GM12872 (cell line): ENCODE measurements around the gene MXD3.
A peak's percentile ranks its signal among the peaks of the same experiment; 100 is the strongest.

Experiments used
- CTCF ChIP-seq: IDR thresholded peaks from 3 replicates; pipeline ENCODE4 v1.5.1; 2011; ENCODE audit warnings: low read depth, mild to moderate bottlenecking, low read length, moderate library complexity; ENCODE audit not compliant: insufficient read depth

The MXD3 gene

DNA sequence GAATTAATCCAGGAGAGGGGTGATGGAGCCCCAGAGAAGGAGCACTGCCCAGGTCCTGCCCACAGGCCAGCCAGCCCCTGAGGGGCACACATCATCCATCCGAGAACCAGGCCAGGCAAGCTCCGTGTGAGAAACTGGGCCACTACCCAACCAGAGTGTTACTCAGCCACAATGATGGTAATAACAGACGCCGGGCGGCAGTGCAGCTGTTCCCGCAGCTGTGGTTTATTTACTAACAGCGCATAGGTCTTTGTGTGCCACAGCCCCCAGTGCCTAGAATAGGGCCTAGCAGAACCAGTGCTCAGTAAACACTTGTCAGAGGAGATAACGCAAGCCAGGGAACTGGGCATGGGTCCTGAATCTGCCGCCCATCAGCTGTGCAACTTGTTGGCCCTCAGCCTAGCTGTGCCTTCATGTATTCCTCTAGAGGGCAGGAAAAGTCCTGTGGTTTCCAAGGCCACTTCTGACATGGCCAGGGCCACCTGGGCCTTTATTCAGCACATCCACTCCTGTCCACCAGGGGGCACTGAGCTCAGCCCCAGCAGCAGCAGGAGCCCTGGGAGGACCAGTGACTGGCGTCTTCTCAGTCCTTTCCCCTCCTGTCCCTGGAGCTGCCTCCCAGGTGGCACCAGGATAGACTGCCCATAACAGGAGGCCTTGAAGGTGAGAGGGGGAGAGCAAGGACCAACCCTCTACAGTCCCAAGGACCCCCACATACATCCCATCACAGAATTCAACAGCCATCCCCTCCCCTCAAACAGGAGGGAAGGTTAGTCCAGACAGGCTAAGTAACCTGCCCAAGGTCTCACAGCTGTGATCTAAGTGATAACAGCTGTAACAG, 2.1 kb downstream of the MXD3 start:
- TF ChIP-seq CTCF = peak; percentile 98

DNA sequence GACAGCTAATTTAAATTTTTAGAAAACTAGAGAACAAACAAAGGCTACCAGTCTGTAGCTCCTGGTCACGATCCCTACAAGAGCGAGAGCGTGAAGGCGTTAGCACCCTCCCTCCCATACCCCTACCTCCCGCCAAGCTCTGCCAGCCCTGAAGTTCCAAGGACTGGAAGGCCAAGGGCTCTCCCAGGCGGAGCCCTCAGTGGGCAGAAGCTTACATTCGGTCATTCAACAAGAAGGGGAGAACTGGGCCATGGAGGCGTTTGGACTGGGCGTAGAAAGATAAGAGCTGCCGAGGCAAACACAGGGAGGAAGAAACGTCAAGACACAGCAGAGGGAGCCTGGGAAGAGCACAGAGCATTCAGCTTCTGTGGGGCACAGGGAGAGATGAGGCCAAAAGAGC, 3.0 kb downstream of the MXD3 start:
- no peak for TF ChIP-seq CTCF

DNA sequence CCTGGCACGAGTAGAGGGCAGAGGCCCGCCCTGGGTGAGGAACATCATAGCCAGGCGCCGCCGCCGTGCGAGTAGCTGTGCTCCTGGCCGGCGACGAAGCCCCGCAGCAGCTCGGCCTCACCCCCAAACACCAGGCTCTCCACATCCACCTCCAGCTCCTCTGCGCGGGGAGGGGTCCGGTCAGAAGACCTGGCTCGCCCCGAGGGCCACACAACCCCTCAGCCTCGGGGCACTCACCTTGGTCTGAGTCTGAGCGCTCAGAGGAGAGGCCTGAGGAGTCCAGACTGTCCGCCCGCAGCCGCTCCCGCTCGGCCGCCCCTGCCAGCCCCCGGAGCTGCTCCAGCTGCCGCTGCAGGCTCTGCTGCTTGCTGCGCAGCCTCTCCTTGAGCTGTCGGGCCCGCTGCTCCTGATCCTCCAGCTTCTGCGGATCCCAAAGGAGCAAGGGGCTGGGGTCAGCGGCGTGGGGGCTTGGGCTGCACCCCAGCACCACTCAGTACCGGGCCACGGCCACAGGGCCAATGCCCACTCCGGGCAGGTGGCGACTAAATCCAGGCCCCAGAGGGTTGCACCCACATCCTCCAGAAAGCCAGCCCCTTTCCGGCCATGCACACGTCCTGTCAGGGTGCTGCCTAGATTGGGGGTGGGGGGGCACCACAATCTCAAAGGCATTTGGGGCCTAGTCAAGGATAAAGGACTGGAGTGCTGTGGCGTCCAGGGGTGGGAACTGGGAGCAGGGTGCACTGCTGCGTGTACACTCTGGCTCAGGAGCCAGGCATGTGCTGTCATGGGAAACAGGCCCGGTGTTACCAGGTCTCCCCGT, 3.9 kb downstream of the MXD3 start:
- TF ChIP-seq CTCF = no peak

DNA sequence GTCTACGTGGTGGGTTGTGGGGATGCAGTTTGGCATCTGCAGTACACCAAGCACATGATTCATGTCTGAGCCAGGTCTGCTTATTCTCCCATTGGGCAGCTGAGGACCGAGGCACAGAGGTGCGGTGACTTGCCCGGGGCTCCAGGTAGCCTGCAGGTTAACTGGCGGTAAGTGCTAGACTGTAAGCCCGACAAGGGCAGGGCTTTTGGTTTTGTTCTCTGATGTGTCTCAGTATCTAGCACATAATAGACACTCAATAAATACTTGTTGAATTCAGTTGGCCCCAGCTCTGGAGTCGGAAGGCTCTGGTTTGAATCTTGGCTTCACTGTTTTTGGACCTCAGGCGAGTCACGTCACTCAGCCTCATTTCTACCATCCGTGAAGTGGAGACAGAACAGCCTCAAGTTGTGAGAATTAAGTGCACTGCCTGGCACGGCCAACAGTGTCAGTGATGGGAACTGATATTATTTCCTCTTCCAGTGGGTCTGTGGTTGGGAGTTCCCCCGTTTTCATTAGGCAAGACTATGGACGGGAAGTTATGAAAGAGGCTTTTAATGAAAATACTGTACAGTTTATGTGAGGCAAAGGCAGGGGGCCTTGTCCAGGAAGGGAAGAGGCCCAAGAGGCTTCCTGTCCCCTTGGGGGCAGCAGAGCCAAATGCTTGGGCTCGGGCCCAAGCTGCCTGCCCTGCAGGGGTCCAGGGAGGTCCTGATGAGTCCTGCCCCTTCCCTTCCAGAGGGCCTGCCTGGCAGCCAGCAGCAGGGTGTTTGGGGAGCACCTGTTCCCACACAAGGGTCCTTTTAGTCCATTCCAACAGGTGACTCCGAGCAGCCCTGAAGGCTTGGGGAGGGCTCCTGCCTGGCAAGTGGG, 4.8 kb downstream of the MXD3 start:
- peak; percentile 23; the same call in 1 of the 3 replicates for TF ChIP-seq CTCF

DNA sequence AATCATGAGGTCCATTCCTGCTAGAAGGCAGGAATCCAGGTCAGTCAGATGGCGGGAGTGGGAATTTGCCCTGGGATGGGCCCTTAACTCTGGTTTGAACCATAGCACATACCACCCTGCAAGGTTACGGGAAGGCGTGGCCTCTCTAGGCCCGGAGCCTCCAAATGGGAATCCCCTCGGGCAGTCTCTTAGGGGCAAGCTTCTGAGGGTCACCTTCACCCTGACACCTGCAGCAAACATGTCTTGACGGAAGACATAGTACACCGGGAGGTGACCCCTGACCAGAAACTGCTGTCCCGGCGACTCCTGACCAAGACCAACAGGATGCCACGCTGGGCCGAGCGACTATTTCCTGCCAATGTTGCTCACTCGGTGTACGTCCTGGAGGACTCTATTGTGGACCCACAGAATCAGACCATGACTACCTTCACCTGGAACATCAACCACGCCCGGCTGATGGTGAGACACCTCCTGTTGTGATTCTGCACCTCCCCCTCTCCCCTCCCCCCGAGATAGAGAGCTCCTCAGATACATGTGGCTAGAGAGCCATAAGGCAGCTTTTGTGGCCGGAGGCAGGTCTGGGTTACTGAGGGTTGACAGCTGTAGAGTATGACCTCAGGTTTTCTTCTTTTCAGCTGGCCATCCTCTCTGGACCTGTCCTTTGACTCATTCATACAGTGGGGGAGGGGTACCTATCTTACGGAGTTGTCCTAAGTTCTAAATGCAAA, 7.1 kb downstream of the MXD3 start:
- no peak for TF ChIP-seq CTCF

- no peak for TF ChIP-seq CTCF
Observed at GRCh38 chr5:177303925-177304391, 7.7 kb downstream of the MXD3 start.
